H1 (cell line): ENCODE results near the gene TOP1. TPM values are rescaled to one million over a fixed set of nuclear protein-coding genes. Genes with fewer than 3 reads are reported as not detected.

Experiments used
- CTCF ChIA-PET: fragments of 300-600 bp; sonication (Branson Sonifier 250); formaldehyde crosslinking; loops from one replicate; lab custom pipeline; 2021; ENCODE audit not compliant: partially characterized antibody; lab: Charles Lee
- POLR2A ChIA-PET: fragments of 300-600 bp; sonication (Branson Sonifier 250); formaldehyde crosslinking; loops from one replicate; lab custom pipeline; 2021; ENCODE audit warnings: inconsistent platforms; ENCODE audit not compliant: partially characterized antibody; lab: Charles Lee
- DNase-seq, 2 experiments: peaks; one replicate each; pipeline versions ENCODE4 v3.0.0 to v3.0.0-alpha.2; 2010 to 2022; ENCODE audit warnings: low spot score in 2 of 2, low read depth in 1 of 2, mixed read lengths in 1 of 2
- FAIRE-seq: peaks from 2 replicates; lab custom pipeline; 2011; peaks lifted over from hg19 to GRCh38; lab: Jason Lieb, UNC
- H2AFZ ChIP-seq: 2 replicates; pipeline ENCODE4 v1.8.1; 2012; ENCODE audit warnings: low read length, inconsistent platforms
- H2AK5ac ChIP-seq: 2 replicates; pipeline ENCODE4 v1.6.1; 2013; ENCODE audit warnings: low read depth, low read length
- H2BK120ac ChIP-seq: replicated peaks from 2 replicates; pipeline ENCODE3; 2013; ENCODE audit warnings: low read depth, low read length, inconsistent platforms
- H2BK12ac ChIP-seq: 2 replicates; pipeline ENCODE4 v1.6.1; 2013; ENCODE audit warnings: low read depth, low read length
- H2BK15ac ChIP-seq: 2 replicates; pipeline ENCODE4 v1.6.1; 2013; ENCODE audit warnings: low read length
- H2BK20ac ChIP-seq: 2 replicates; pipeline ENCODE4 v1.6.1; 2013; ENCODE audit warnings: low read length
- H2BK5ac ChIP-seq: 2 replicates; pipeline ENCODE4 v1.6.1; 2013; ENCODE audit warnings: low read depth, low read length
- H3K14ac ChIP-seq: 2 replicates; pipeline ENCODE4 v1.6.1; 2013; ENCODE audit warnings: inconsistent platforms; ENCODE audit not compliant: insufficient read length
- H3K18ac ChIP-seq: 2 replicates; pipeline ENCODE4 v1.6.1; 2013; ENCODE audit warnings: low read length; ENCODE audit errors: extremely low read depth
- H3K23ac ChIP-seq: 2 replicates; pipeline ENCODE4 v1.6.1; 2013; ENCODE audit warnings: inconsistent platforms; ENCODE audit not compliant: insufficient read length
- H3K23me2 ChIP-seq: 2 replicates; pipeline ENCODE4 v1.6.1; 2013; ENCODE audit warnings: low read depth, low read length
- H3K27ac ChIP-seq: 2 replicates; pipeline ENCODE4 v1.6.1; 2011; ENCODE audit warnings: low read depth, low read length, inconsistent platforms
- H3K27me3 ChIP-seq, 4 experiments: replicated peaks in 1 of 4; 1 replicate in 1 of 4; 2 replicates in 3 of 4; pipeline versions ENCODE4 v1.6.1 to v1.8.1; 2011 to 2013; ENCODE audit warnings: low read length in 3 of 4, mild to moderate bottlenecking in 3 of 4, inconsistent platforms in 2 of 4, mixed read lengths in 2 of 4, moderate library complexity in 1 of 4; ENCODE audit not compliant: control insufficient read depth in 3 of 4, insufficient read depth in 3 of 4; ENCODE audit errors: extremely low read depth in 1 of 4
- H3K36me3 ChIP-seq, 4 experiments: 2 replicates each; pipeline versions ENCODE4 v1.6.1 to v1.8.1; 2011 to 2013; ENCODE audit warnings: mild to moderate bottlenecking in 4 of 4, low read length in 3 of 4, moderate library complexity in 2 of 4, control low read depth in 1 of 4, inconsistent platforms in 1 of 4; ENCODE audit not compliant: insufficient read depth in 4 of 4, control insufficient read depth in 2 of 4
- H3K4ac ChIP-seq: replicated peaks from 2 replicates; pipeline ENCODE3; 2013; ENCODE audit warnings: low read length, low read depth, mixed read lengths, inconsistent platforms; ENCODE audit not compliant: insufficient read length
- H3K4me1 ChIP-seq, 4 experiments: replicated peaks in 1 of 4; 1 replicate in 1 of 4; 2 replicates in 3 of 4; pipeline versions ENCODE4 v1.6.1 to v1.8.1; 2011 to 2013; ENCODE audit warnings: low read length in 3 of 4, inconsistent platforms in 2 of 4, mixed read lengths in 1 of 4; ENCODE audit not compliant: insufficient read depth in 4 of 4, control insufficient read depth in 3 of 4
- H3K4me2 ChIP-seq, 2 experiments: 2 replicates each; pipeline versions ENCODE4 v1.6.1 to v1.8.1; 2011 to 2013; ENCODE audit warnings: low read depth in 2 of 2, low read length in 2 of 2, control low read depth in 1 of 2, inconsistent platforms in 1 of 2, mild to moderate bottlenecking in 1 of 2; ENCODE audit not compliant: insufficient read depth in 1 of 2
- H3K4me3 ChIP-seq, 4 experiments: fragments of 200-600, 300-600 bp in 1 of 4; sonication (generic), shearing (Covaris generic), sonication (Bioruptor Twin) in 1 of 4; 2 replicates each; pipeline versions ENCODE4 v1.5.1 to v1.8.1; 2011 to 2016; ENCODE audit warnings: low read length in 4 of 4, low read depth in 3 of 4, control low read depth in 2 of 4, inconsistent platforms in 2 of 4, mild to moderate bottlenecking in 2 of 4, mixed read lengths in 1 of 4, moderate library complexity in 1 of 4; ENCODE audit not compliant: insufficient read depth in 2 of 4; ENCODE audit errors: extremely low read depth in 1 of 4
- H3K56ac ChIP-seq: replicated peaks from 2 replicates; pipeline ENCODE3; 2013; ENCODE audit warnings: low read depth, mild to moderate bottlenecking, mixed read lengths, low read length, inconsistent platforms; ENCODE audit not compliant: insufficient read length
- H3K79me1 ChIP-seq: 2 replicates; pipeline ENCODE4 v1.6.1; 2013; ENCODE audit warnings: low read depth, low read length, control low read depth
- H3K79me2 ChIP-seq, 2 experiments: 2 replicates each; pipeline versions ENCODE4 v1.6.1 to v1.8.1; 2012 to 2013; ENCODE audit warnings: low read length in 2 of 2, mild to moderate bottlenecking in 2 of 2, inconsistent platforms in 1 of 2; ENCODE audit not compliant: insufficient read depth in 2 of 2, control insufficient read depth in 1 of 2
- H3K9ac ChIP-seq, 4 experiments: replicated peaks in 1 of 4; 1 replicate in 1 of 4; 2 replicates in 3 of 4; pipeline versions ENCODE4 v1.6.1 to v1.8.1; 2011 to 2013; ENCODE audit warnings: low read depth in 3 of 4, low read length in 3 of 4, control low read depth in 2 of 4, mild to moderate bottlenecking in 2 of 4, moderate library complexity in 2 of 4, inconsistent platforms in 1 of 4; ENCODE audit errors: extremely low read depth in 1 of 4
- H3K9me3 ChIP-seq, 2 experiments: 2 replicates each; pipeline versions ENCODE4 v1.6.1 to v1.8.1; 2012 to 2013; ENCODE audit warnings: mild to moderate bottlenecking in 2 of 2, moderate library complexity in 2 of 2, control low read depth in 1 of 2, inconsistent platforms in 1 of 2, low read depth in 1 of 2, low read length in 1 of 2, mixed read lengths in 1 of 2; ENCODE audit not compliant: insufficient read depth in 2 of 2
- H4K20me1 ChIP-seq, 2 experiments: replicated peaks in 1 of 2; 2 replicates each; pipeline versions ENCODE3 to v1.8.1; 2011 to 2013; ENCODE audit warnings: inconsistent platforms in 2 of 2, low read length in 2 of 2, mild to moderate bottlenecking in 1 of 2; ENCODE audit not compliant: insufficient read depth in 2 of 2, control insufficient read depth in 1 of 2
- H4K5ac ChIP-seq: 2 replicates; pipeline ENCODE4 v1.6.1; 2013; ENCODE audit warnings: low read length, low read depth, mixed read lengths, inconsistent platforms; ENCODE audit not compliant: insufficient read length
- H4K8ac ChIP-seq: 2 replicates; pipeline ENCODE4 v1.8.0; 2013; ENCODE audit warnings: mild to moderate bottlenecking, moderate library complexity, low read length, inconsistent platforms; ENCODE audit not compliant: insufficient read depth; ENCODE audit errors: extremely low read depth
- H4K91ac ChIP-seq: replicated peaks from 2 replicates; pipeline ENCODE3; 2013; ENCODE audit warnings: low read length, mixed read lengths, inconsistent platforms; ENCODE audit not compliant: insufficient read length
- EZH2 ChIP-seq: fragments of 200-600 bp; sonication (generic); IDR thresholded peaks from 2 replicates; pipeline ENCODE4 v1.7.1; 2012; ENCODE audit warnings: low read depth, mild to moderate bottlenecking, moderate library complexity, low read length, inconsistent platforms; ENCODE audit not compliant: severe bottlenecking
- GABPA ChIP-seq: IDR thresholded peaks from 2 replicates; pipeline ENCODE4 v1.6.1; 2011; ENCODE audit warnings: mild to moderate bottlenecking, low read length, moderate library complexity, borderline replicate concordance; ENCODE audit not compliant: insufficient read depth
- GTF2F1 ChIP-seq: IDR thresholded peaks from 2 replicates; pipeline ENCODE4 v1.6.1; 2012; ENCODE audit warnings: low read depth, low read length, improper control_type of control experiment, borderline replicate concordance
- HDAC2 ChIP-seq, 2 experiments: fragments of 300-600 bp in 1 of 2; sonication (generic) in 1 of 2; IDR thresholded peaks; 2 replicates each; pipeline ENCODE4 v1.6.1; 2011 to 2012; ENCODE audit warnings: low read depth in 2 of 2, low read length in 2 of 2, mild to moderate bottlenecking in 2 of 2, moderate library complexity in 2 of 2, borderline replicate concordance in 1 of 2, inconsistent platforms in 1 of 2
- KDM5A ChIP-seq: fragments of 200-600 bp; IDR thresholded peaks from 2 replicates; pipeline ENCODE4 v1.7.1; 2012; ENCODE audit warnings: mild to moderate bottlenecking, low read length, inconsistent platforms, mixed read lengths
- NANOG ChIP-seq: IDR thresholded peaks from 2 replicates; pipeline ENCODE4 v1.6.1; 2011; ENCODE audit warnings: low read length, low read depth, mild to moderate bottlenecking, inconsistent platforms; ENCODE audit not compliant: insufficient read depth, poor library complexity, severe bottlenecking
- POLR2AphosphoS5 ChIP-seq: IDR thresholded peaks from 2 replicates; pipeline ENCODE4 v1.6.1; 2011; ENCODE audit warnings: low read depth, low read length
- RFX5 ChIP-seq: IDR thresholded peaks from 2 replicates; pipeline ENCODE4 v1.6.1; 2011; ENCODE audit warnings: low read depth, low read length, improper control_type of control experiment, borderline replicate concordance
- SAP30 ChIP-seq: fragments of 300-600 bp; sonication (generic); IDR thresholded peaks from 2 replicates; pipeline ENCODE4 v1.7.1; 2012; ENCODE audit warnings: low read length, moderate library complexity, mild to moderate bottlenecking, inconsistent platforms; ENCODE audit not compliant: insufficient read depth, insufficient replicate concordance
- SIRT6 ChIP-seq: IDR thresholded peaks from one replicate; pipeline ENCODE4 v1.7.1; 2012; ENCODE audit warnings: low read length, inconsistent platforms
- SUZ12 ChIP-seq: fragments of 200-600 bp; sonication (generic); IDR thresholded peaks from 2 replicates; pipeline ENCODE4 v1.6.1; 2012; ENCODE audit warnings: mild to moderate bottlenecking, inconsistent platforms, low read length, moderate library complexity, mixed read lengths
- TBP ChIP-seq: IDR thresholded peaks from 2 replicates; pipeline ENCODE4 v1.6.1; 2011; ENCODE audit warnings: low read depth, low read length, improper control_type of control experiment
- TCF12 ChIP-seq: IDR thresholded peaks from 2 replicates; pipeline ENCODE4 v1.6.1; 2011; ENCODE audit warnings: low read depth, mild to moderate bottlenecking, low read length
- WGBS, 2 experiments: shearing (Covaris generic) in 1 of 2; methylation state at CpG; one replicate each; pipeline versions ENCODE4 v1.1.6 to v1.1.7; 2013 to 2015; ENCODE audit warnings: low lambda C conversion rate in 2 of 2, mixed read lengths in 2 of 2, inconsistent platforms in 1 of 2, low coverage in 1 of 2, missing lambda C conversion rate in 1 of 2; ENCODE audit not compliant: insufficient replicate concordance in 2 of 2, insufficient coverage in 1 of 2, insufficient read length in 1 of 2; ENCODE audit errors: extremely low coverage in 1 of 2, missing lambda C conversion rate in 1 of 2; 5-methylcytosine and 5-hydroxymethylcytosine counted together
- polyA plus RNA-seq, 7 experiments: library from polyadenylated mRNA; depleted of rRNA in 3 of 7; stranded (reverse) in 5 of 7; unstranded in 2 of 7; fragments of >200 nt in 5 of 7; fragments of 200-250 nt in 2 of 7; gene quantifications; 1 replicate in 5 of 7; 2 replicates in 1 of 7; 4 replicates in 1 of 7; pipeline versions ENCODE4 v1.2.1 to v1.2.3, GENCODE V29; 2011 to 2013; ENCODE audit warnings: missing spikeins in 2 of 7, mixed read lengths in 2 of 7
- total RNA-seq: library from RNA; stranded (reverse); fragmentation: NEBNext Ultra II Directional; extraction: Animal tissue kit (Norgen Biotek cat#: 25700); gene quantifications from 2 replicates; pipeline ENCODE4 v1.2.1, GENCODE V29; 2021

Gene TOP1
- total and polyA plus RNA-seq, 2 of the 8 experiments (the other 6 are each of a cell fraction or from before 2014, with no cell fraction given): 7.4 to 108 TPM

- Histone ChIP-seq H4K20me1 (peaks cover 20 to 52% of the 10 kb centered on the region in 2 experiments), H3K56ac (no peak overlapping the region), H3K4ac (no peak overlapping the region), H3K4me3 (no peak overlapping the region), H4K91ac (no peak overlapping the region), H3K27ac (no peak overlapping the region), H3K4me1 (peaks cover 0 to 6% (median 1%) of the 10 kb centered on the region in 4 experiments; a peak in 2 of 7 replicates), H2BK120ac (no peak overlapping the region), H3K36me3 (peaks cover 36 to 49% (median 43%) of the 10 kb centered on the region in 4 experiments), H3K9ac (no peak overlapping the region), H3K18ac (no peak overlapping the region), H3K23me2 (no peaks in the 10 kb centered on the region), H2BK5ac (no peak overlapping the region), H2BK20ac (no peak overlapping the region), H3K14ac (no peak overlapping the region), H4K8ac (no peak overlapping the region), H4K5ac (no peak overlapping the region), H3K79me1 (peaks cover 34% of the 10 kb centered on the region), H2AK5ac (no peak overlapping the region), H3K9me3 (no peaks in the 10 kb centered on the region), H3K4me2 (no peak overlapping the region), H2BK15ac (no peak overlapping the region), H2AFZ (no peak overlapping the region), H3K79me2 (peaks cover 8 to 46% of the 10 kb centered on the region in 2 experiments), H3K27me3 (no peaks in the 10 kb centered on the region), H3K23ac (no peak overlapping the region), H2BK12ac (no peak overlapping the region)
- ChIA-PET CTCF (interaction anchor here (0.5 to 5.2 kb wide), 3 partner anchors 11 to 15 kb away, joined by 3 to 47 read pairs (median 3); no protein-coding TSS in a partner anchor), POLR2A (no interaction called here)
- TF ChIP-seq EZH2 (no peak), SAP30 (no peak), POLR2AphosphoS5 (no peak), TCF12 (no peak), SUZ12 (no peak), SIRT6 (no peak), NANOG (no peak), GTF2F1 (no peak), TBP (no peak), GABPA (no peak), RFX5 (no peak), HDAC2 (IDR thresholded peaks at IDR 0.05; ENCODE audit: borderline replicate concordance in 1 of 2, low read depth in 2 of 2, low read length in 2 of 2) (no peak), KDM5A (no peak)
- FAIRE-seq (no peak), DNase-seq (no peak)
- 88% methylated on average over 2 of the region's 2 CpGs; no CpG with 5 or more reads in 1 of the 2 experiments for WGBS, 2 experiments
Observed at GRCh38 chr20:41160686-41161085, 132.1 kb downstream of the TOP1 start.
